Ectodermal cell (in vitro differentiated cells): Measurements from ENCODE around the gene TOR1B.
"Not testable (repeated sequence)": the region's sequence is repeated elsewhere in the genome, so short reads cannot be mapped to it uniquely, and the experiment has no call there.

Source experiments
- H3K27ac ChIP-seq: 2 replicates; pipeline ENCODE4 v1.7.0; 2013; ENCODE audit warnings: mild to moderate bottlenecking, low read depth, low read length; ENCODE audit not compliant: insufficient read depth, poor library complexity, severe bottlenecking
- H3K27me3 ChIP-seq: 2 replicates; pipeline ENCODE4 v1.7.0; 2013; ENCODE audit warnings: mild to moderate bottlenecking, low read length; ENCODE audit not compliant: insufficient read depth, control insufficient read depth, poor library complexity, severe bottlenecking
- H3K36me3 ChIP-seq: one replicate; pipeline ENCODE4 v1.7.0; 2013; ENCODE audit warnings: low read length; ENCODE audit not compliant: control insufficient read depth, insufficient read depth
- H3K4me1 ChIP-seq: one replicate; pipeline ENCODE4 v1.7.0; 2013; ENCODE audit warnings: low read length; ENCODE audit not compliant: control insufficient read depth, insufficient read depth
- H3K4me3 ChIP-seq: 2 replicates; pipeline ENCODE4 v1.7.0; 2013; ENCODE audit warnings: low read depth, low read length, control low read depth; ENCODE audit not compliant: insufficient read depth
- H3K9me3 ChIP-seq: 2 replicates; pipeline ENCODE4 v1.7.0; 2013; ENCODE audit warnings: mild to moderate bottlenecking, low read length, moderate library complexity; ENCODE audit not compliant: control insufficient read depth
- WGBS, 2 experiments: methylation state at CpG; one replicate each; pipeline ENCODE4 v1.1.7; 2013; ENCODE audit warnings: missing lambda C conversion rate in 2 of 2; 5-methylcytosine and 5-hydroxymethylcytosine counted together

The TOR1B gene

GRCh38 chr9:129776096-129776495, 26.9 kb upstream of the TOR1B start:
- H3K9me3 ChIP-seq, H3K27ac ChIP-seq, H3K4me1 ChIP-seq, H3K36me3 ChIP-seq, H3K27me3 ChIP-seq, H3K4me3 ChIP-seq: not testable (repeated sequence)
- WGBS, 2 experiments: 88 to 96% methylated on average over 4 of the region's 4 CpGs

- Histone ChIP-seq H3K4me1 (peaks cover 8% of the 10 kb centered on the region), H3K27ac (no peak overlapping the region), H3K4me3 (no peak overlapping the region), H3K9me3 (no peaks in the 10 kb centered on the region), H3K27me3 (no peaks in the 10 kb centered on the region), H3K36me3 (no peaks in the 10 kb centered on the region)
- WGBS, 2 experiments: 88 to 89% methylated on average over 8 of the region's 8 CpGs
Observed at GRCh38 chr9:129776566-129776937, 26.4 kb upstream of the TOR1B start.

DNA sequence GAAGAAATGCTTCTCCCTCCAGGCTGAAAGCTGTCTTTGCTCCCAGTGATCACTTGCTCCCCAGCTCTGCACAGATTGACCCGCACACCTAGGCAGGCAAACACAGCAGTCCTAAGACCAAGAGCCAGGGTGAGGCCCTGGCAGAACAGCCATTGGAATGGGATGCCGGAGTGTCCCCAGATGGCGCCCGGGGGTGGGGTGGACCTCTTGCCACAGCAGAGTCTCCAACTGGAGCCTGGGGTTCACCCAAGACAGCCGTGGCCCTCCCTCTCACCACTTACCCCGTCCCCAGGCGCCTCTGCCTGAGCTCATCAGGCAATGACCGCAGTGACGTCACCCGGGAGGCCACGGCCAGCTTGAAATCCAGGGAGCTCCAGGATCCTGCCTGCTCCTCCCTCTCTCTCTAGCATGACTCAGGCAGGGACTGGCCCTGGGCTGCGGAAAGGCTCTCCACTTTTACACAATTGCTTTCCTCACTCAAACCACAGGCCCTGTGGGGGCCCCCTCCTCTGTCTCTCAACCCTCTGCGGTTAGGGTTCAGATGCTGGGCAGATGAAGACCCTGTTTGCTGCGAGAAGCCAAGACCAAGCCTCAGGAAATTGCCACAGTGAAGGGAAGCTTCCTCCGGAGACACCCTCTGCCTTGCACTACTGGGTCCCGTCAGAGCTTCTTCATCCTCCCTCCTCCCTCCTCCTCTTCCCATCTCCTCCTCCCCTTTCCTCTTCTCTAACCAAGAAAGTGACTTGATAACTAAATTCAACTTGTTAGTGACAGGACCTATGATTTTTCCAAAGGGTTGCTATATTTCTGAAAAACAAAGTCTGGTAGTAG, 25.8 kb upstream of the TOR1B start:
- Histone ChIP-seq H3K4me1 (peaks cover 8% of the 10 kb centered on the region), H3K27ac (no peak overlapping the region), H3K9me3 (no peaks in the 10 kb centered on the region), H3K36me3 (no peaks in the 10 kb centered on the region), H3K27me3 (no peaks in the 10 kb centered on the region), H3K4me3 (no peak overlapping the region)
- WGBS, 2 experiments: 55 to 58% methylated on average over 16 of the region's 16 CpGs

GRCh38 chr9:129777769-129778130, 25.2 kb upstream of the TOR1B start:
- no peaks in the 10 kb centered on the region for H3K9me3 ChIP-seq
- 88 to 91% methylated on average over 11 of the region's 11 CpGs for WGBS, 2 experiments
- H3K4me1 ChIP-seq: peaks cover 8% of the 10 kb centered on the region
- H3K27me3 ChIP-seq: no peaks in the 10 kb centered on the region
- H3K36me3 ChIP-seq: no peaks in the 10 kb centered on the region
- no peak overlapping the region for H3K4me3 ChIP-seq
- no peak overlapping the region for H3K27ac ChIP-seq

DNA sequence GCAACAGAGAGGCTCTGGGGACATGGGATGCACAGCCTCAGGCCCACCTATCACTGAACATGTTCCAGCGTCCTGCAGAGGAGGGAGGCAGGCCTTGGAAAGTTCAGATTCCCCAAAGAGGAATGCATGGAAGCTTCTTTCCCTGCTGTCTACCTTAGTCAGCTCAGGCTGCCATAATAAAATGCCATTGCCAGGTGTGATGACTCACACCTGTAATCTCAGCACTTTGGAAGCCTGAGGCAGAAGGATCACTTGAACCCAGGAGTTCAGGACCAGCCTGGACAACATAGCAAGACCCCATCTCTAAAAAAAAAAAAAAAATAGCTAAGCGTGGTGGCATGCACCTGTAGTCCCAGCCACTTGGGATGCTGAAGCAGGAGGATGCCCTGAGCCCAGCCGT, 24.5 kb upstream of the TOR1B start:
- 90 to 95% methylated on average over 3 of the region's 3 CpGs for WGBS, 2 experiments
- Histone ChIP-seq H3K27me3 (no peaks in the 10 kb centered on the region), H3K4me3 (no peak overlapping the region), H3K4me1 (peaks cover 8% of the 10 kb centered on the region), H3K36me3 (no peaks in the 10 kb centered on the region), H3K27ac (no peak overlapping the region), H3K9me3 (no peaks in the 10 kb centered on the region)

GRCh38 chr9:129779560-129780190, 23.3 kb upstream of the TOR1B start:
- Histone ChIP-seq H3K36me3 (no peaks in the 10 kb centered on the region), H3K27ac (no peak overlapping the region), H3K4me1 (peaks cover 8% of the 10 kb centered on the region), H3K4me3 (no peak overlapping the region), H3K9me3 (no peaks in the 10 kb centered on the region), H3K27me3 (no peaks in the 10 kb centered on the region)
- WGBS, 2 experiments: 92 to 93% methylated on average over 7 of the region's 7 CpGs

GRCh38 chr9:129781131-129781530, 21.9 kb upstream of the TOR1B start:
- no peaks in the 10 kb centered on the region for H3K9me3 ChIP-seq
- H3K27me3 ChIP-seq: no peaks in the 10 kb centered on the region
- H3K36me3 ChIP-seq: no peaks in the 10 kb centered on the region
- no peak overlapping the region for H3K27ac ChIP-seq
- WGBS, 2 experiments: 89 to 94% methylated on average over 8 of the region's 8 CpGs
- peaks cover 8% of the 10 kb centered on the region for H3K4me1 ChIP-seq
- no peak overlapping the region for H3K4me3 ChIP-seq

- Histone ChIP-seq H3K36me3 (no peaks in the 10 kb centered on the region), H3K4me3 (no peak overlapping the region), H3K27ac (no peak overlapping the region), H3K4me1 (peaks cover 4% of the 10 kb centered on the region), H3K27me3 (peaks cover 2% of the 10 kb centered on the region), H3K9me3 (no peaks in the 10 kb centered on the region)
- WGBS, 2 experiments: 91 to 92% methylated on average over 5 of the region's 5 CpGs
Observed at GRCh38 chr9:129781981-129782380, 21.0 kb upstream of the TOR1B start.

DNA sequence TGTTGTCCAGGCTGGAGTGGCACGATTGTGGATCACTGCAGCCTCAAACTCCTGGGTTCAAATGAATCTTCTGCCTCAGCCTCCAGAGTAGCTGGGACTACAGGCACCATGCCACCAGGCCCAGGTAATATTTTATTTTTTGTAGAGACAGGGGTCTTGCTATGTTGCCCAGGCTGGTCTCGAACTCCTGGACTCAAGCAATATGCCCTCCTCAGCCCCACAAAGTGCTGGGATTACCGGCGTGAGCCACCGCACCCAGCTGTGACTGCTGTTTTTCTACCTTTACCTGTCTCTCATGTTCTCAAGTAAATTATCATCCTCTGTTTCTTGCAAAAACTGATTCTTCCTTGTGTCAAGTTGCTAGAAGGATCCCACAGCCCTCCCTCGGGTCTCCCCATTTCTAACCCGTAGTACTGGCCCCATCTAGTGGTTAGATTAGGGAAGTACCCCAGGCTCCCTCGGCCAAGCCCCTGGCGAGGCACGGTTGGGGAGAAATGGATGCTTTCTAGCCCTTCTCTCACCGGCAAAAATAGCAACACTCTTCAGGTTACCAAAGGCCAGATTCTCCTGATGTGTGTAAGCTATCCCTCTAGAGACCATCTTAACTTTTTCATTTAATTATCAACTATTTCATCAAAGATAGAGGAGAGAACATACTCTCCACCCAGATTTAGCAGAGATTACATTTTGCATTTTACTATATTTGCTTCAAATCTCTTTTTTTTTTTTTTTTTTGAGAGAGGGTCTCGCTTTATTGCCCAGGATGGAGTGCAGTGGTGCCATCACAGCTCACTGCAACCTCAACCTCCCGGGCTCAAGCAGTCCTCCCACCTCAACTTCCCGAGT, 19.2 kb upstream of the TOR1B start:
- Histone ChIP-seq H3K4me3 (no peak overlapping the region), H3K27me3 (peaks cover 7% of the 10 kb centered on the region), H3K4me1 (no peaks in the 10 kb centered on the region), H3K36me3 (no peaks in the 10 kb centered on the region), H3K27ac (no peak overlapping the region), H3K9me3 (no peaks in the 10 kb centered on the region)
- 45 to 46% methylated on average over 14 of the region's 14 CpGs for WGBS, 2 experiments

DNA sequence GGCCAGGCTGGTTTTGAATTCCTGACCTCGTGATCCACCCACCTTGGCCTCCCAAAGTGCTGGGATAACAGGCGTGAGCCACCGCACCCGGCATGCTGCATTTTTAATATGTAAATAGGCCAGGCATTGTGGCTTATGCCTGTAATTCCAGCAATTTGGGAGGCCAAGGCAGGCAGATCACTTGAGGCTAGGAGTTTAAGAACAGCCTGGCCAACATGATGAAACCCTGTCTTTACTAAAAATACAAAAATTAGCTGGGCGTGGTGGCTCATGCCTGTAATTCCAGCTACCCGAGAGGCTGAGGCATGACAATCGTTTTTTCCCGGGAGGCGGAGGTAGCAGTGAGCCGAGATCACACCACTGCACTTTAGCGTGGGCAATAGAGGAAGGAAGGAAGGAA, 18.0 kb upstream of the TOR1B start:
- not testable (repeated sequence) for H3K36me3 ChIP-seq, H3K4me3 ChIP-seq, H3K4me1 ChIP-seq, H3K27me3 ChIP-seq, H3K27ac ChIP-seq, H3K9me3 ChIP-seq
- WGBS, 2 experiments: 82% methylated on average over 11 of the region's 11 CpGs
